Stimulated activated CD4-positive, alpha-beta T cell treated with anti-CD3 and anti-CD28 coated beads, Interleukin-15, amount 100 ng/mL, for 48 hours (primary cell): ENCODE measurements around the gene KIFAP3.

Experiments
- DNase-seq, 2 donors: peaks; one replicate each; pipeline ENCODE4 v3.0.0-alpha.2; 2020; ENCODE audit warnings: low read depth in 2 of 2

KIFAP3 gene

DNA sequence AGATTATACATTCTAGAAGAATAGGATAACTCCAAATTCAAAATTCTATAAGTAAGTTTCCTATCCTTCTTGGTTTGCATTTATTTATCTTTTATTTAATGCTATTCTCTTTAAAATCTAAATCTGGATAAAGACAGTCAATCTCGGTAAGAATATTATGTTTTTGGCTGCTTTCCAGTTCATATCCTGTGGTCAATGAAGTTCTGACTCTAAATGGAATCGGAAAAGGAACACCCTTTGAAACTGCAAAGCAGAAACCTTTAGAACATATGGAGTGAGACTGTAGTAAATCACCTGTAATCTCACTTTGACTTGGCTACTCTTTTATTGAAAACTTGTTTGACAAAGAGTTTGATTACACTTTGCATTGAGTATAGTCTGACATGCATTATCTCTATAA lies 85.2 kb downstream of the KIFAP3 start:
- no peak for DNase-seq

DNA sequence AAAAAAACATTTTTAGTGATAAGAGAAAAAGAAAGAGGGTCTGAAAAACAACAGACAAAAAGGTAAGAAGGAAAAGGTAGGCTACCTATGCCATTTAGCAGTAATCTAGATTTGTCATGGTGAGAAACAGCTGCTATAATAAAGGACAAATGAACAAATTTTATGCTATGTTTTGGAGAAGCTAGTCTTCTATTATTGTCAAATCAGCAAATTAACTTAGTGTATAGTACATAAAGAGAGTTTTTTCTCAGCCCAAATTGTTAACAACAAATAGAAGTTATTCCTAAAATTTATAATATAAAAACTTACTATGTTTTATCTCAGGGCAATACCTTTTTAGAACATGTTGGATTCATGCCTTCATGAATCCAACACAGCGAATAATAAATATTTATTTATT lies 88.7 kb downstream of the KIFAP3 start:
- no peak for DNase-seq

DNA sequence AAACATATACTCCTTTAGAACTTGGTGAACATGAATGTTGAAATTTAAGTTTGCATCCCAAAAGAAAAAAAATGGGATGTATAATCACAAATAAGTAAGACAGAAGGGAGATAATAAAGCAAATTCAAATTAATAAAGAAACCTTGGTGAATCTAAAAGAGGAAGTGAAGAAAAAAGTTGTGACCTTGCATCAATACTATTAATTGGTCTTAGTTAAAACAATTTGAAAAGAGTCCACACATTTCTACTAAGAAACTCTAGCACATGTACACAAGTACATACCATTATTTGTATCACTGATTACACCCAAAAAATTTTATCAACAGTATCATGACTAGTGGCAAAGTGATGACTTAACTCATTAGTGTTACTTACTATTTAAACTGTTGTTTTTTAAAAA lies 100.4 kb downstream of the KIFAP3 start:
- no peak for DNase-seq

DNA sequence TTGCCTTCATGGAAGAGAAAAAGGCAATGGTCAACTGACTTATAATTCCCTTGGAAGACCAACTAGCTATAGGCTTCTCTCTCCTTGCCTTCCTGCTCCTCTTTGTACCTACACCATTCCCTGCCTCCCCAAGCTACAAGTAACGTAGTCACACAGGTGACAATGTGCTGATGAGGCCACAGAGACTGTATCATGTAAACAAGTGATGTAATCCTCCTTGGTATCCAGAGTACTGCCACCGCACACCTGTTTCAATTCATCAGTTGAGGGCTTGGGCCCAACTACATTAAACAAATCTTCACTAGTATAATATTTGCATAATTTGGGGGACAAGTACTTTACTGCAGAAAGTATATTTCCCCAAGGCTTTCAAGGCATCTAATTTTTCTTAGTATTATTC lies 104.4 kb downstream of the KIFAP3 start:
- no peak for DNase-seq

DNA sequence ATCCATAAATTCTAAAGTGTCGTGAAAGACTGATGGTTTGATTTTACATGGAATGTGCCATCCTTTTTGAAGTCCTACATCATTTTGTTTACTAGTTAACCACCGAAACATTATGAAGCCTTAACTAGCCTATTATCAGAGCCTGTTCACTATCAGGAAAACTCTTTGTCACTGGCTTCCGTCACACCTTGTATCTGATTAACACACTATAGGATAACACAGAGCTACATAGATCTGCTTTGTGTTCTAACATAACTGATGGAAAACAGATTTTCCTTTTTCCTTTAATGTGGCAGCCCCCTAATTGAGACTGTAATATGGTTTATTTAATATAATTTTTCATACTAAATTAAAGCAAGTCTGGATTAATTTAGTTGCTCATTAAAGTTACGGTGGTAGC lies 106.3 kb downstream of the KIFAP3 start:
- no peak for DNase-seq

DNA sequence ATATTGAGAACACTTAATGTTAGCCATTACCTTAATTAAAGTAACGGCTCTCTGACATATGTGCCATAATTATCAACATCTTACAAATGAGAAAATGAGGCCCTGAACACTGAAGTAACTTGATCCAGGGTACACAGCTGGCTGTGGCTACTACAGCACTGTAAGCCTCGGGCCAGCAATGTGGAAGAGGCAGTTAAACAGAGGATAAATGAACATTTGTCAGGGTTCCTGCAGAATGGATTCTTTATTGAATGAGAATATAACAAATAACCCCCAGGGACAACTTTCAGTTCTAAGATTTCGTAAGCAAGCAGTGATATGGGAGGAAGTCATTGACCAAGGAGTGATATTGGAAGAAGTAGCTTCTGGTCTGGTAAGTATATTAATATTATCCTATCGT lies 110.3 kb downstream of the KIFAP3 start:
- no peak for DNase-seq

DNA sequence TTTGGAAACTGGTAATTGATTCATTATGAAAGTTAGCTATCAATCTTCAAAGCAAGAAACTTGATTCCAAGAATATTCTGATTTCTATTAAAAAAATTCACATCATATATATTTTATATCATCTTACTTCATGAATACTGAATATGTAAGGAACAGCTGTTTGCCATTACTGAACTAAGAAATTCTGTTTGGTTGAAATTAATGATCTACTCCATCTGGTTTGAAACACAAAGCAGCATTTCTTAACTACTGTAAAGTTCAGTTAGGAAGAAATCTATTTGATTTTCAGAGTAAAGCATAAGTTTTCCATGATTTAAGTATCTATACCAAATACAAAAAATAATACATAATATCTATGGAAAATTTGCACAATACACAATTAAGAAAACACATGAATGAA lies 114.8 kb downstream of the KIFAP3 start:
- no peak for DNase-seq

DNA sequence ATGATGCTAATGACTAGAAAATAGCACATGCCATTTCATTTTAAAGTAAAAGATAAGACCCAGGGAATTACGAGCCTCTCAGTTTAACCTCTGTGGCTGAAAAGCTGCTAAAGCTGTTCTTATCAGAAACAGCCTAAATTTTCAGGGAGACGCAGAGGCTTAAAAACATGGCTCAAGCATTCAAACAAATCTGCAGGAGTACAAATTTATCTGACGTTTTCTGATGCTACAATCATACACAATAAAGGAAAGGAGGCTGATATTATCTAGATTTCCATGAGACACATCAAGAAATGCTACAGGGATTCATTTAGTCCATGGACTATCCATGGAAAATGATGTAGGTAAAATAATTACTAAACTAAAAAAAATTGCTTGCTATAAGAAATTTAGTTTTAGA lies 115.5 kb downstream of the KIFAP3 start:
- no peak for DNase-seq

DNA sequence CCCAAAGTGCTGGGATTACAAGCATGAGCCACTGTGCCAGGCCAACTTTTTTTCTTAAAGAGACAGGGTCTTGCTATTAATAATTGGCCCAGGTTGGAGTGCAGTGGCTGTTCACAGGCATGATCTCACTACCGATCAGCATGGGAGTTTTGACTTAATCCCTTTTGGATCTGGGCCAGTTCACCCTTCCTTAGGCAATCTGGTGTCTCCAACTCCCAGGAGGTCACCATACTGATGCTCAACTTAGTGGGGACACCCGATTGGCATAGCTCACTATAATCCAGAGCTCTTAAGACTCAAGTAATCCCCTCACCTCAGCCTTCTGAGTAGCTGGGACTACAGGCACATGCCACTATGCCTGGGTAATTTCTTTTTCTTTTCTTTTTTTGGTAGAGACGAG lies 116.6 kb downstream of the KIFAP3 start:
- DNase-seq: no peak

DNA sequence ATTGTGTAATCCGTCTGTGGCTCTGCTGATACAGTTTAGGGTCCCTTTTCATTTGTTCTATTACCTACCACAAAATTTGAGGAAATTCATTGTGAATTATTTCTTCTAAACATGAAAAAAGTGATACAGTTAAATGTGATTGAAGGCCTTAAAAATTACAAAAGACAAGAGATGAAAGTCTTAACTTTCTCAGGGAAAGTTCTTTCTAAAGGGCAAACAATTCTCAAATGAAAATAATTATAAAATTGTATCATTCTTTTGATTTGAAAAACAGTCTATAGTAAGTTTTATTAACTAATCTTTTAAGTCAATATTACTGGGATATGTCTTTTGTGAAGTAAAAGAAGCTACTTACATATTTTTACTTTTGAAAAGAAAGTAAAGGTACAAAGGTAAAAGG lies 123.4 kb downstream of the KIFAP3 start:
- DNase-seq: no peak

DNA sequence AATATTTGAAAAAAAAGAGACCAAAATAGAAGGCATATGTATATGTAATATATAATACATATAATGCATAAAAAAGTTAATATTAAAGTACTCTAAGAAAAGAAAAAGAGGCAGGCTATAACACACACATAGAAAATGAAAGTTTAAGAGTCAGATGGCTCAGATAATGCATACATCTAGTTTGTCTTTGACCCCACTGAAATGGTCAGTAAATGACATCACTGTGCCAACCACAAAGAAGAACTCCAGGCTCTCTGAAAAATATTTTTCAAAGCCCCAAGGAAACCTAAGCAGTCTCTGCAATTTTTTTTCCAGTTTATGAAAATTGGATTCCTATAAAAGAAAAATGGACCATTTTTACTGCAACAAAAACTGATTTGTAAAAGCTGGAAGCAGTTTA lies 125.4 kb downstream of the KIFAP3 start:
- DNase-seq: no peak

DNA sequence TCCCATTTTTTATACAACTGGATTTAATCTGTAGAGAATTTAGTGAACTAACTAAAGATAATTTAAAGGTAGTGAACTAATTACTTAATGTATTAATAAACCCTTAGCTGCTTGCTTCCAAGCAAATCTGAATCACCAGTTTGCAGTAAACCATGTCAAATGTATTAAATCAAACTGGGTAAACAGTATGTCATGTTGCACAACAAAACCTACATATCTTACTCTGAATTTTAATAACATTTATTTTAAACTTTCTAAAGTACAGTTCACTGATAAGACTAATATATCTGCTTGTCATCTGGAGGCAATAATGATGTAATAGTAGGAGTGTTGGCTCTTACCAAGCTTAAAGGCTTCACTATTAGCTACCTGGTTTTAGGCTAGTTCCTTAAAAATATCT lies 128.3 kb downstream of the KIFAP3 start:
- no peak for DNase-seq

DNA sequence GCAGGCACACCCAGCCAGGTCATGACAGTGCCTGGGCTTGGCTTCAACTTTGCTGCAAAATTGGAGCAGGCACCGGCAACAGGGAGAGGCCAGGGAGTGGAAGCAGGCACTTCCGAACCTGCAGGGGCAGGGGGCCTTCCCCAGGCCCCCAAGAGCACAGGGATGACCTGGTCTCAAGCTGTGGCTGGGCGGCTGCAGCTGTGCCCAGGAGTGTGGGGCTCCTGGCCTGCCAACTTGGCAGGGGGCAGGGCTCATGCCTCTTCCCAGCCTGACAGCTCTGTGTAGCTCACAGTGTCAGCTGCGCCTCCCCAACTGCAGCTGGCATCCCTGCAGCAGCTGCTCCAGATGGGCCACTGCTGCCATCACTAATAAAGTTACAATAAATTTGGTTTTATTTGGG lies 129.3 kb downstream of the KIFAP3 start:
- DNase-seq: no peak

DNA sequence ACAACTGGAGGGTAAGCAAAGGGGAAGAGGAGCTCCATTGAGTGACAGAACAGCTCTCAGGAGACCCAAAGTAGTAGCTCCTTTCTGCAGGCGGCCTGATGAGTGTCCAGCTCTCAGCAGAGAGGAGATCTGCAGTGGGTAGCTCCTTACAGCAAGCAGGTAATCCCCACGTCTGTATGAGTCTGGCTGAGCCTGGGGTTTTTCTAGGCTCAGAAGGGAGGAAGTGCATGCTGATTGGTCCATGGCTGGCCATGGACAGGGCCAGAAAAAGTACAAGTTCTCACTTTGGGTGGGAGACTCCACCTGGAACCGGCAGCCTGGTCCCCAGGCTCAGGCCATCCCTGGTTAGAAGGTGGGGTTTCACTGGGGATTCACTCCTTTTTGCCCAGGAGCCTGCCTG lies 129.9 kb downstream of the KIFAP3 start:
- DNase-seq: no peak

DNA sequence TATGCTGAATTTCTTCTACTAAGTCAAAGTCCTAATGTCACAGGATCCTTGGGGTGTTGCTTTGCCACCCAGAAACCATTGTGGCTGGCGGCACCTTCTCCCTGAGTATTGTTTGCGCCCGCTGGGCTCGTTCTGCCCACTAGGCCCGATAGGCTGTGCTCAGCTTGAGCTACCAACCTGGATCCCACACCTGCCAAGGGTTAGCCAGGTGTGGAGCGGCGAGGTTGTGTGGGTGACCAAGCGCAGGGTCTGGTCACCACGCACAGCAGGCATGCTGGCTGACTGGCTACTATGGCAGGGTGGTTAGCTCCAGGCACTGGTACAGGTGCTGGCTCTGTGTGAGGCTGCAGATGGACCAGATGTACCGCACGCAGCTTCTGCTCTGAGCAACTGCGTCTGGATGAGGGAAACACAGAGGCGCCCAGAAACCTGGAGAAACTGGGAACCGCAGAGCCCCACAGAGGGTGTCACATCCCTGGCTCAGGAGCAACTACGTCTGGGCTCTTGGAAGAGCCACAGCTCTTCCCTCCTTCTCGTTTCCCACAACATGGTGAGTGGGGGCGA lies 130.4 kb downstream of the KIFAP3 start:
- DNase-seq: no peak

DNA sequence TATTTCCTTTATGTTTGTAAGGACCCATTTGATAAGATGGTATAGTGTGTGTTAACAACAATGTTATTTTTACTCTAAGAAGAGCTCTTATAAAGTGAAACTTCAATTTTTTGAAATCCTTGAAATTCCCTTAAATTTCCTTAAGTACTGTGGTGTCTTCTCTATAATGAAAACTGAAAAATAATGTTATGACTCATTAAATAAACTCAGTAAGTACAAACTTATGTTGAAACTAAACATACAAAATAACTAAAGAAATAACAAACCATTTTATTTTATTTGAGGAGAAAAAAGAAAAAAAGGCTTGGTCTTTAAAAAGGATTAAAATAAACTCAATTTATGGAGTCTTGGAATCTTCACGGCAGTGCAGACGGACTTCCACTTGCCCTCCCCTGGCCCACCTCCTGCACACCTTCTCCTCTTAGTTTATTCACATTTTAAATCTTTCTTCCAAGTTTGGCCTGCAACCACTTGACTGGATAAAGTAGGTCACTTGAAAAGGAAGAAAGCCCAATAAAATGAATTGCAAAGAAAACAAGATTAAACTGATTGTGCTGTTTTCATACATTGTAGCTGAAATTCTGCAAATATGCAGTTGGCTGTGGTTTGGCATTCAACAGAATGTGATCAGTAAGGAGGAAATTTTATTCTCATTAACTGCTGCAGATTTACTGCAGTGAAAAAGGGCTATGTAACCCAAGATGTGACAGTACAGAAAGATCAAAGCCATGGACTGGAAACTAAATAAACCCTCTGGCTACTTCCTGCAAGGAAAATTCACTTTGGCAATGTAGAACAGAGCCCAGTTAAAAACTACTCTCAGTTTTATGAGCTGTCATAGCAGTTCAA lies 132.3 kb downstream of the KIFAP3 start:
- DNase-seq: no peak

DNA sequence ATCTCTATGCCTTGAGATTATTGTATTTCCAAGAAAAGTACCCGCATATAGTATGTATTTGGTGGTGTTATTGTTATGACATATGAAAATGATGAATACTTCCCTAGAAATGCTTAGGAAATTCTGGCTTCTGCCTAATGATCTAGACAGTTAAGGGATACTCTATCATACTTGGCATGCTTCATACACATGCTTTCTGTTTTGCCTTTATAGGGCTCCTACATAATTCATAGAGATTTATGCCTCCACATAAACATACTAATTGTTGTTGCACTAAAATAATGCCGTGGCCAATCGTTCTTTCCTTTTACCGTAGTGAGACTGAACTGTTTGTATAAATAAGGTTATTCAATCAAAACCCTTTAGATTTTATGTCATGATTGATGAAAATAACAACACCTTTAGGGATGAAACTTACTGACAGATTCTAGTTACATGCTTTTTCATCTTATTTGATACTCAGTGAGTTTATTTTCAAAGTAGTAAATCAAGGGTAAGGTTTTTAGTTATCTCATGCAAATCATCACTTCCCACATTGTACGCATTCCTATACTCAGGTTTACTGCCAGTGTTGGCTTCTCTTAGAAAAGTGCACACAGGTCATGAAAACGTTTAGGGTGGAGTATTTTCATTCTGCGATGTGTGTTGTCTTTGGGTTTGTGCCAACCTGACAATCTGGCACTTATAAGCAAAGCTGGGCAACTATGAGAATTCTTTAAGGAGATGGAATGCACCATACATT lies 140.3 kb downstream of the KIFAP3 start:
- DNase-seq: no peak

DNA sequence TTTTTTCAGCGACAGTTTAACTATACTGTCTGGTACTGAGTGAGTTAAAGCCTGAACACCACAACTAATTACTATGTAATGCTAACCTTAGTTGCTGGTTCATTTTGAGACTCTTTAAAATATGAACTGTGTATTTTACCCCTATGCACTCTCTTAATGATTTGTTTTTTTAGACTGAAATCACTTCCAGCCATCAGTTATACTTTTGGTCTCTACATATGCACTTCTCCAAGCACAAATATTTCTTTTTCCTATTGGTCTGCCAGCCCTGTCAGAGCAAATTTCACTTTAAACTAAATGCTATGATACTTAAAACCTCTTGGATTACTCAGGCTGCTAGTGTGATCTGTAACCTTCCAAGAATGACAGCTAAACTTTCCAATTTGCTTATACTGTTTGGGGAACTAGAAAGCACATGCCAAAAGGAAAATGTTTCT lies 142.7 kb downstream of the KIFAP3 start:
- no peak for DNase-seq

DNA sequence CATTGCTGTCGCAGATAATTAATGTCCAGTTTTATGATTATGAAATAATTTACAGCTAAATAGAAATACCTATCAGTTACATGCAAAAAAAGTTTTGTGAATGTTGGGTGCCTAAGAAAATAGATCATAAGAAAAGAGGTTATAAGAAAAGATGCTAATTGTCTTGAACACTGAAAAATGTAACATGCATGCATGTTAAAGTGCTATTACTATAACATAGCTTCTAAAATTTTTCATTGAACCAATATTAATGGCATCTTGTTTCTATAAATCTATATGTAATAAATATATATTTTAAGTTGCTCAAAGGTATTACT lies 145.3 kb downstream of the KIFAP3 start:
- no peak for DNase-seq

DNA sequence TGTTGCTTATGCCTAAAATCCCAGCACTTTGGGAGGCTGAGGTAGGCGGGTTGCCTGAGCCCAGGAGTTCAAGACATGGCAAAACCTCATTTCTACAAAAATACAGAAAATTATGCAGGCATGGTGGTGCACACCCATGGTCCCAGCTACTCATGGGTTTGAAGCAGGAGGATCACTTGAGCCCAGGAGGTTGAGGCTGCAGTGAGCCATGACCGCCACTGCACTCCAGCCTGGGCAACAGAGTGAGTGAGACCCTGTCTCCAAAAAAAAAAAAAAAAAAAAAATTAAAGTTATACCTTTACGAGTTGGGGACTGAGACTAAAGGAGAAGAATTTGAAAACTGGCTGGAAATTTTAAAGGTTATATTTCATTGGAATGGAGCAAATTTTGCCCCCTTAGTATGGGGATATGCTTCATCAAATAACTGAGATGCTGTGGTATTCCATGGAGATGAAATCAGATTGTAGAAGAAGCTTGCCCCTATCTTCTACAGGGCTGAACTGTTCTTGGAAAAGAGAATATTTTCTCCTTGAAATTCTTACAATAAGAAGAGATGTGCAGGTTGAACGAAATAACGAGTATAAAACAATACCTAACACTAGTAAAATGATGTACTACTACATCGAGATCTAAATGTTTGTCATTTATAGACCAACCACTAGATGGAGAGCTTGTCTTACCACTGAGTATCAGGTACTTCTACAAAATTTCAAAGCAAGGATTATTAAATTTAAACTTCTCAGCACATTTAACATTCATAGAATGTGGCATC lies 145.9 kb downstream of the KIFAP3 start:
- no peak for DNase-seq

DNA sequence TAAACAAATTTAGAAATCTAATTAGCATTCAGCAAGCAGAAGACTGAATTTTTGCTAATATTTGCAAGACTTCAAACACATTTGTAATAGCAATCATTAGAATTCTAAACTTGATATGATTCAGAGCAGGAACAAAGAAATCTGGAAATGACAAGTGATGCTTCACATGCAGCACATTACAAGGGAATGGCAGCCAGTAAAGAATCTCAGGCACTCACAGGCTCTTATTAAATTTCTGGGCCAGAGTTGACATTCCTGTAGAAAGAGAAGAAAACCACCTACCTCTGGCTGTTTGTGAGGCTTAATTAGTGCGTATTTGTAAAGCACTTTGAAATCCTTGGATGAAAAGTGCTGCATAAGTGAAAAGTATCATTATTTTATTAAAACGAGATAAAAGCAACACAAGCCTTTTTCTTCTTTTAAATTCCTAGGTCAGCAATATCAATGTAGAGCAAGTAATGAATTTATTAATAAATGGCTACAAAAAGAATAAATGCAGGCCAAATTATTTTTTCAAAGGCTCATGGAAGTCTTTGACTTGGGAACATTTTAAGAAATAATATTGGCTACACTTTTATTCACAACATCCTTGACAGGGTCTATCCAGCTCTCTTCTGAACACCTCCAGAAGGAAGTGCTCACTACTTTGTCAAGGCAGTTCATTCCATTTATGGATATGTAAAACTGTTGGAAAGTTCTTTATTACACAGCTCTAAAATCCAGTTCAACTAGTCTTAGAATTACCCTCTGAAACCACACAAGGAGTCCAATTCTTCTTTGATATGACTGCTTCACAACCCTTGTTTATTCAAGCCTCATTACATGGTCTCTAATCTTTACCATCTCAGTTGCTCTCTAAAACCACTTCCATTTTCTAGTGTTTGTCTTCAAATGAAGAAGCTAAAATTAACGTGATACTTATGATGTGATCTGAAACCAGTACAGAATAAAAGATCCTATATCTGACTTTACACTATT lies 148.7 kb downstream of the KIFAP3 start:
- DNase-seq: no peak
